Urothelium cell line (cell line): Measurements from ENCODE around the gene TRIM13.
"Not testable (repeated sequence)": the region's sequence is repeated elsewhere in the genome, so short reads cannot be mapped to it uniquely, and the experiment has no call there.

Experiments used
- DNase-seq: peaks from one replicate; pipeline ENCODE4 v3.0.0; 2011; ENCODE audit warnings: low spot score, mixed read lengths
- FAIRE-seq: peaks from 2 replicates; lab custom pipeline; 2011; peaks lifted over from hg19 to GRCh38; lab: Jason Lieb, UNC

Gene TRIM13

DNA sequence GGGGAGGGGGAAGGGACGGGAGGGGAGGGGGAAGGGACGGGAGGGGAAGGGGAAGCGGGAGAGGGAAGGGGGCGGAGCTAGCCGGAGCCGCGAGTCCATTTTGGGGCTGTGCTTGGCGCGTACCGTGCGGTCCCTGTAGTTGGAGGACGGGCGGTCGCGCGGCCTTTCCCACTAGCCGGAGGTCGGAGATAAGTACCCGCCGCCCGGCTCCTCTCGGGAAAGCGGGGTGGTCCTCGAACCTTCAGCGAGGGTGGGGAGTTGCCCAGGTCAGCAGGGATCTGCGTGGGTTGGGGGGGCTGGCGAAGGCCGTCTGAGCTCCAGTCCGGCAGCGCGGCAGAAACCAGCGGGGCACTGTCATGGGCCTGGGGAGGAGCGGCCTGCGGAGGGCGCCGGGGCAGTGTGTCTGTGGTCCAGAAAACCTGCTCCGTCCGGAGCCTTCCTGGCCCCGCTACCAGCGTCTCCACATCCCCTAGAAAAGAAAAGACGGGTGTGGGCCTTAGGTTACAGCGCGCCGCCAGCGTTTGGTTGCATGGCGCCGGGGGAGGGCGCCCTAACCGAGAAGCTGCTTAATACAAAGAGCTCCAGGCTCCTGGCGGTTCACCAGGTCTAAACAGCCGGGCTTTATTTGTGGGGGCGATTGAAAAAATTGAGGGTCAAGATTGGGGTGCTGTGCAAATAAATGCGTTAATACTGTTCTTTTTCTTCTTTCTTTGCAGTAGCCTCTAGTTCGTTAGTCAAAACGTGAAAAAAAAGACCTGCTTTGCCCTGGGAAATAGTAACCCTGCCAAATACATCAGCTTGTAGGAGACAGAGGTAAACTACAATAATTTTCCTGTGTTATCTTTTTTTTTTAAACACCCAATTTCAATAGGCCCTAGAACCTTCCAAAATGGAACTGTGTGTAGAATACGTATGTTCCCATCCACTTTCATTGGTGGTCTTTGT lies at the start of gene TRIM13:
TSS of gene TRIM13 (plus strand) at position 92 of the 945 bp plus-strand sequence. CDS start 14,899 bp downstream, outside the sequence.
- FAIRE-seq, result no peak

GRCh38 chr13:49948777-49949270 lies 48.0 kb upstream of the TRIM13 start:
- not testable (repeated sequence) for DNase-seq, FAIRE-seq

More for the DNA sequence above, at the start of gene TRIM13:
- DNase-seq, result peak; percentile 75

DNA sequence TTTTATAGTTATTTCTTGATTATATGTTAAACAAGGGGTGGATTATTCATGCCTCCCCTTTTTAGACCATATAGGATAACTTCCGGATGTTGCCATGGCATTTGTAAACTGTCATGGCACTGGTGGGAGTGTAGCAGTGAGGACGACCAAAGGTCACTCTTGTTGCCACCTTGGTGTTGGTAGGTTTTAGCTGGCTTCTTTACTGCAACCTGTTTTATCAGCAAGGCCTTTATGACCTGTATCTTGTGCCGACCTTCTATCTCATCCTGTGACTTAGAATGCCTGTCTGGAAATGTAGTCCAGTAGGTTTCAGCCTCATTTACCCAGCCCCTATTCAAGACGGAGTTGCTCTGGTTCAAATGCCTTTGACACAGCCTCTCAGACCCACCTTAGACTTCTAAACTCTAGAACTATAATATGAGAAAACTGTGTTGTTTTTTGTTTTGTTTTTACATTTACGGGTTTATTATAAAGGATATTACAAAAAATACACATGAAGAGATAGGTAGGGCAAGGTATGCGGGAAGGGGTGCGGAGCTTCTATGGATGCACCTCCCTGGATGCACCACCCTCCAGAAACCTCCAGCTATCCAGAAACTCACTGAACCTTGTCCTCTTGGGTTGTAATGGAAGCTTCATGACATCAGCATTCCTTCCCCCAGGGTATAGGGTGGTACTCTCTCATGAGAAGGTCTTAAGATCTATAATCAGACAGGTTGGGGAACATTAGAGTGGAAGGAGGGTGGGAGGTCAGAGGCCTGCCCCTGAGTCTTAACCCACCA lies 44.9 kb upstream of the TRIM13 start:
- DNase-seq (no peak), FAIRE-seq (no peak)

DNA sequence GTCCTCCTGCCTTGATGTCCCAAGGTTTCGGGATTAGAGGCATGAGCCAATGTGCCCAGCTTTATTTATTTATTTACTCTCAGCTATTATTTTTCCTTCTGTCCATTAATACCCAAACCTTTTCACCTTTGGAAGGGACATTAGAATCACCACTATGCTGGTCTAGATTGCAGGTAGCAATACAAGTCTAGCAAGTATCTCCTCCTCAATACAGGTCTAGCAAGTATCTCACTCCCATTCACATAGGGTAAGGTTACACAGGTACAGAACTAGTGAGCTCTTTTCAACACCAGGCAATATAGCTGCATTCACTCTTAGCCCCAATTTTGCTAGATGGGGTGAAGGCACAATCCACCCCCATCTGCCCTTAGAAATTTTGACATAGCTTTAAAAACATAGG lies 43.3 kb upstream of the TRIM13 start:
- DNase-seq, result no peak
- FAIRE-seq, result no peak

GRCh38 chr13:49954674-49955455 lies 42.0 kb upstream of the TRIM13 start:
- FAIRE-seq (no peak), DNase-seq (no peak)

GRCh38 chr13:49956131-49956530 lies 40.7 kb upstream of the TRIM13 start:
- no peak for DNase-seq
- FAIRE-seq, result no peak

DNA sequence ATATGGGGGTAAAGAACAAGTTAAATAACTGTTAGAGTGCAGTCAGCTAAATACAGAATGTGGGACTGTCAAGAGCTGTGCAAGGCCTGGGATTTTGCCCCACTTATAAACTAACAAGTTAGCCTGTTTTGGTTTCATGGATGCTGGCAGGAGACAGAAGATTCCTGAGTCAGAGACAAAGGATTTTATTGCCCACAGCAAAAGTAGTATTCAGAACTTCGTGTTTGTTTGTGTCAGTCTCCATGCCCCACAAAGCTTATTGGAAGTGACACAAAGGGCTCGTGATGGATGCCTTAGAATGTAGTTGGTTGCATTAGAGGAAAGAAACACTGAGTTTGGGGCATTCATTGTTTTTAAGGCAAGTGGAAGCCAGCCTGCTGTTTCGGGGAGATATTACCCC lies 38.5 kb upstream of the TRIM13 start:
- no peak for DNase-seq
- no peak for FAIRE-seq

DNA sequence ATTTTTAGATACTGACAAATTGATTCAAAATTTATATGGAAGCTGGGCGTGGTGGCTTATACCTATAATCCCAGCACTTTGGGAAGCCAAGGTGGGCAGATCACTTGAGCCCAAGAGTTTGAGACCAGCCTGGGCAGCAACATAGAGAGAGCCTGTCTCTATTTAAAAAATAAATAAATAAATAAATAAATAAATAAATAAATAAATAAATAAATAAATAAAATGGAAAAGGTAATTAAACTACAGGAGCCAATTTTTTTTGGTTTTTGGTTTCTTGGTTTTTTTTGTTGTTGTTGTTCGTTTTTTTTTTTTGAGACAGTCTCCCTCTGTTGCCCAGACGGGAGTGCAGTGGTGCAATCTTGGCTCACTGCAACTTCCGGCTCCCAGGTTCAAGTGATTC lies 29.4 kb upstream of the TRIM13 start:
- no peak for DNase-seq
- FAIRE-seq, result no peak

DNA sequence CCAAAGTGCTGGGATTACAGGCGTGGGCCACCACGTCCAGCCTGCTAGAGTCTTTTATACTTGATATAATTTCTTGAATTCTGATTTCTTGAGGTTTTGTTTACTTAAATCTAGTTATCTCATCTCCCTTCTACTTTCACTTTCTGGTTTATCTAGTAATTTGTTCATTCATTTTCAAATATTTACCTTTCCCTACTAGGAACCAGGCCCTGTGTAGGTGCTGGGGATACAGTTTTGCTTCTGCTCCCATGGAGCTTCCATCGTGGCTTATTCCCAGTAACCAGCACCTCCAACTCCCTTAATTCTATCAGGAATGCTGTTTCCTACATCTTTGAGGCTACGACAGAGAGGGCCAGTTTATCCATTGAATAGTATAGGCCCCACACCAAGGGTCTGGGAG lies 24.1 kb upstream of the TRIM13 start:
- DNase-seq (no peak), FAIRE-seq (no peak)

DNA sequence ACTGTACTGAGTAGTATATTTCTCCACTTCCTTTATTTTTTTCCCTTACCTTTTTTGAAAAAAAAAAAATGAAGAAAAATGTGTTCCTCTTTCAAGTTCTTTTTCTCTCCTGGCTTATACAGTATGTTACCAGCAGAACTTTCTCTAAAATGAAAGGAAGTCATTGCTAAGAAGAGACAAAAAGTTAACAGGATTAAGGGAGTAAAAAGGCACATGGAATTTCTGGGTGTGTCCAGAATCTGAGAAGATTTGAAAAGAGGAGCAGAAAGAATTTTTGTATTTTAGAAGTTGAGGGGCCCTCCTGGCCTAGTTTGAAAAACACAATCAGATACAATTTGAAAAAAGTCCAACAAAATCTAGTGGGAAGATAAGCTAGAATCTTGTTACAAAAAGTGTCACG lies 21.0 kb upstream of the TRIM13 start:
- no peak for FAIRE-seq

GRCh38 chr13:49976314-49977258 lies 20.3 kb upstream of the TRIM13 start:
- no peak for FAIRE-seq
- DNase-seq, result peak; percentile 52

More for the DNA sequence above, 21.0 kb upstream of the TRIM13 start:
- DNase-seq, result no peak

DNA sequence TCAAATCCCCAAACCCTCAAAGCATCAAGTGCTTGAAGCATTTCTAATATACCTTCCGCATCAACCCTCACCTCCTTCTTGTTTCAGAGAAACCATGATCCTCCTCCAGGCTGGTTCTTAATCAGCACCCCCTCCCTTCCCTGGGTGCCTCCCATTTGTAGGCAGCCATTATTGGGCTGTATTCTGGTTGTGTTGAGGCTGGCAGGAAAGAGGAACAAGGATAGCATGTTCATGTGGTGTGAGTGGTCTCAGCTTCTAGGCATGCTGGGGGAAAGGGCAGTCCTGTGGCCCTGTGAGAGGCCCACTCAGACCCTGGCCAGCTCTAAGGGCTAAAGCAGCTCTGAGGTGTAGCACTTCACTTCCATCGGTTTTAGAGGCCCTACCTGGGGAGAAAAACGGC lies 18.9 kb upstream of the TRIM13 start:
- DNase-seq (no peak), FAIRE-seq (no peak)

DNA sequence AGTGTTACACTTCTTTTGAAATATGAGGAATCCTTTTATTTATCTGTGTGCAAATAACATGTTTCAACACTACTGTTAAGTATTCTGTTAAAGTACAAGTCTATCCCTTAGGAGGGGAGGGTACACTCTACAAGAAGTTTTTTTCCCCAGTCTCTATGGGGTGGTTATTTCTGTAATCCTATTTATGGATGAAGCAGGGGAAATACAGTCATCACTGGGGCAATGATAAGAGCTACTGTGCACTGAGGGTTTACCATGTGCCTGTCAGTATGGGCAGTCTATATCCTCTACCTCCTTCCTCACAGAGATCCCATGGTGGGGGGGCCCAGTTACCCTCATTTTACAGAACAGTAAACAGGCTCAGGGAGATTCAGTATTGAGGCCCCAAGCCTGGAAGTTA lies 16.6 kb upstream of the TRIM13 start:
- no peak for FAIRE-seq
- DNase-seq, result no peak

DNA sequence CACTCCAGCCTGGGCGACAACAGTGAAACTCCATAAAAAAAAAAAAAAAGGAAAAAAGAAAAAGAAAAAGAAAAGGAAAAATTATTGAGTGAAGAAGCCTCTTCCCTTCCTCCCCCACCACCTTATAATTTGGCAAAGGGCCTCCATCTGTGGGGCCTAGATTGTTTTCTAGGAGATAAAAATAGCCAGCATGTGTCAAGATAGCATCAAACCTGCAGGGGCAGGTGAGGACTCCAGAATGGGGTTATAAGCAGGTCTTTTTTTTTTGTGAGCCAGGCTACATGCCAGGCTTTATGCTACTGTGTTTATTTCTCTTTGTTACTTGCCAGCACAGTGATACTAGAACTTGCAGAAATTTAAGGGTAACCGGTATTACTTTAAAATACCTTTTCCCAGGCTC lies 11.7 kb upstream of the TRIM13 start:
- no peak for FAIRE-seq
- DNase-seq, result no peak

GRCh38 chr13:49986471-49986870 lies 10.4 kb upstream of the TRIM13 start:
- DNase-seq (no peak), FAIRE-seq (no peak)

DNA sequence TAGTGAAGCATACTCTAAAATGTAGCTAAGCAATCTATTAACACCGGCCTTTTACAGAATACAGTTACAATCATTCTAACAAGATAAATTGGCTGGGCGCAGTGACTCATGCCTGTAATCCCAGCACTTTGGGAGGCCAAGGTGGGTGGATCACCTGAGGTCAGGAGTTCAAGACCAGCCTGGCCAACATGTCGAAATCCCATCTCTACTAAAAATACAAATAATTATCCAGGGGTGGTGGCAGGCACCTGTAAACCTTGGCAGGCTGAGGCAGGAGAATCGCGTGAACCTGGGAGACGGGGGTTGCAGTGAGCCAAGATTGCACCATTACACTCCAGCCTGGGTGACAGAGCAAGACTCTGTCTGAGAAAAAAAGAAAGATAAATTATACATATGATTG lies 6.2 kb upstream of the TRIM13 start:
- FAIRE-seq, DNase-seq: not testable (repeated sequence)

DNA sequence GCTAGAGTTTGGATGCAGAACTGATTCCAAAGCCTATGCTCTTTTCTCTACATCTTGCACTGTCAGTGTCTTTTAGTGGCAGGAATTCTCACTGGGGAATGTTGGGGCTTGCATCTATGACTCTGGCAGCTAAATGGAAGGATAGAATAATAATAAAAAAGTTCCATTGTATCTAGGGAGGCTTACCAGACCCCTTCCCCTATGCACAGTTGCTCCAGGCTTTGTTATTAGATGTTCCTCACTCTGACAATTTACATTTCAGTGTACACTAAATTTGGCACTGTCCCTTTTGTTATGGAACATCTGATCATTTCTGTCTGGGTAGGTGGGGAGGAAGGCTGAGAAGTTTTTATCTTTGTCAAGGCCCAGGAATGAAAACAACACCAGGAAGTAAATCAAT lies 3.7 kb upstream of the TRIM13 start:
- DNase-seq (no peak), FAIRE-seq (no peak)

DNA sequence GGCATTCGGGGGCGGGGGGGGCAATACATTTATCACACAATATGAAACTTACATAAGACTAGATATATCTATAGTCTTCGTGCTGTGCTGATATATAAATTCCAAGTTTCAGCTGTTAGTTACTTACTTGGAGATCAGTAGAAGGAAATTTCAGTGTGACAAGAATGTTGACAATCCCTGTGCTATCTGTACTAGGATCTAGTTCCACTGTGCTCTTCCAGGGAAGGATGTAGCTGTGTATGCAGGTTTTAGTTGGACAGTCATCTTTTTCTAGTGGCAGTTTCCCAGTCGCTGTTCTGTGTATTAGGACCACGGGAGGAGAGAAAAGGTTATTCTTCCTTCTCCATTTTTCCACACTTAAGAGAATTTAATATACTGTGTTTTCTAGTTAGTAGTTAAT lies 3.2 kb upstream of the TRIM13 start:
- DNase-seq (no peak), FAIRE-seq (no peak)

DNA sequence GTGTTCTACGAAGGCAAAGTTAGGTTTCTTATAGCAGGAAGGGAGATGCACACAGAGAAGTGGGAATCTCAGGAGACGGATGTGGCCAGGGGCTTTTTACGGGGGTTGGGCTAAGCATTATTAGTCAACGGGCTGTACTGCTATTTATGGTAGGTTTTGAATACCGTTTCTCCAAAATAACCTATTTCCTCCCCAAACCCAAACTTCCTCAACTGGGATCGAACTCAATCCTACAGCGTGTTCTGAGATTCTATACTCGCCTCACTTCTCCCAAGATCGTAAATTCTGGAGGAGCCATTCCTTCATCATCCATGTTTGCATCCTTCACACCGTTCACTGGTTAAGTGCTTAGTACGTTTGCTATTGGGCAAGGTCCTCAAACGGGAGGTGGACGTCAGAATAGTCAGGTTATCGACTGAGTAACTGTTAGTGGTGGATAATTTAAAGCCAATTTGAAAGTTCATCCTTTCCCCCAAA lies 1.2 kb upstream of the TRIM13 start:
- FAIRE-seq (no peak), DNase-seq (no peak)
